Liver (tissue), 9 donors: ENCODE data around the gene EPS8. TPM values are rescaled to one million over a fixed set of nuclear protein-coding genes. Genes with fewer than 3 reads are reported as not detected.
A peak's percentile ranks its signal among the peaks of the same experiment; 100 is the strongest.

Source experiments
- DNase-seq: peaks from one replicate; pipeline ENCODE4 v3.0.0-alpha.2; 2017; ENCODE audit warnings: low spot score
- H3K27ac ChIP-seq, 2 donors: one replicate each; pipeline ENCODE4 v1.7.0; 2013; ENCODE audit warnings: inconsistent platforms in 2 of 2, low read length in 2 of 2, control low read depth in 1 of 2, low read depth in 1 of 2, mild to moderate bottlenecking in 1 of 2
- H3K27me3 ChIP-seq, 4 donors: one replicate each; pipeline versions ENCODE4 v1.6.1 to v1.7.0; 2013; ENCODE audit warnings: low read length in 3 of 4, inconsistent platforms in 1 of 4, mild to moderate bottlenecking in 1 of 4, moderate library complexity in 1 of 4; ENCODE audit not compliant: control insufficient read depth in 4 of 4, insufficient read depth in 4 of 4
- H3K36me3 ChIP-seq, 4 donors: one replicate each; pipeline versions ENCODE4 v1.6.1 to v1.7.0; 2013; ENCODE audit warnings: low read length in 3 of 4, mild to moderate bottlenecking in 3 of 4, low read depth in 1 of 4, moderate library complexity in 1 of 4; ENCODE audit not compliant: control insufficient read depth in 4 of 4, insufficient read depth in 3 of 4
- H3K4me1 ChIP-seq, 4 donors: one replicate each; pipeline versions ENCODE4 v1.6.1 to v1.7.0; 2013; ENCODE audit warnings: low read length in 3 of 4, mild to moderate bottlenecking in 3 of 4, moderate library complexity in 1 of 4; ENCODE audit not compliant: control insufficient read depth in 4 of 4, insufficient read depth in 4 of 4
- H3K4me3 ChIP-seq, 3 donors: one replicate each; pipeline versions ENCODE4 v1.6.1 to v1.7.0; 2013; ENCODE audit warnings: low read length in 3 of 3, control low read depth in 1 of 3, low read depth in 1 of 3, mild to moderate bottlenecking in 1 of 3
- H3K9ac ChIP-seq, 2 donors: one replicate each; pipeline ENCODE4 v1.7.0; 2013; ENCODE audit warnings: low read length in 2 of 2, mild to moderate bottlenecking in 2 of 2, moderate library complexity in 2 of 2, control low read depth in 1 of 2, low read depth in 1 of 2
- H3K9me3 ChIP-seq, 4 donors: one replicate each; pipeline versions ENCODE4 v1.6.1 to v1.7.0; 2013; ENCODE audit warnings: low read length in 3 of 4; ENCODE audit not compliant: control insufficient read depth in 4 of 4
- EGR1 ChIP-seq, 2 donors: IDR thresholded peaks; 2 replicates each; pipeline ENCODE4 v1.6.1; 2016 to 2018; ENCODE audit warnings: antibody characterized with exemption in 2 of 2, low read depth in 2 of 2
- FOXA1 ChIP-seq: IDR thresholded peaks from 2 replicates; pipeline ENCODE4 v1.6.1; 2016; ENCODE audit warnings: antibody characterized with exemption
- GABPA ChIP-seq, 2 donors: IDR thresholded peaks in 1 of 2; conservative IDR thresholded peaks in 1 of 2; 2 replicates each; pipeline ENCODE4 v1.6.1; 2016; ENCODE audit warnings: antibody characterized with exemption in 2 of 2, mild to moderate bottlenecking in 1 of 2, moderate library complexity in 1 of 2
- HNF4A ChIP-seq, 2 donors: conservative IDR thresholded peaks; 2 replicates each; pipeline ENCODE4 v1.6.1; 2016; ENCODE audit warnings: antibody characterized with exemption in 2 of 2, mild to moderate bottlenecking in 2 of 2
- HNF4G ChIP-seq: IDR thresholded peaks from 2 replicates; pipeline ENCODE4 v1.6.1; 2016; ENCODE audit warnings: antibody characterized with exemption
- JUND ChIP-seq, 2 donors: IDR thresholded peaks; 2 replicates each; pipeline ENCODE4 v1.6.1; 2016; ENCODE audit warnings: antibody characterized with exemption in 2 of 2
- NR2F2 ChIP-seq: IDR thresholded peaks from 2 replicates; pipeline ENCODE4 v1.6.1; 2016; ENCODE audit warnings: antibody characterized with exemption
- RXRA ChIP-seq, 2 donors: IDR thresholded peaks; 2 replicates each; pipeline ENCODE4 v1.6.1; 2017 to 2018; ENCODE audit warnings: antibody characterized with exemption in 2 of 2, mild to moderate bottlenecking in 1 of 2
- SP1 ChIP-seq: IDR thresholded peaks from 2 replicates; pipeline ENCODE4 v1.6.1; 2018; ENCODE audit warnings: antibody characterized with exemption, mild to moderate bottlenecking
- YY1 ChIP-seq: IDR thresholded peaks from 2 replicates; pipeline ENCODE4 v1.6.1; 2016; ENCODE audit warnings: antibody characterized with exemption, mild to moderate bottlenecking
- WGBS: extraction: QIAGEN DNeasy Blood & Tissue Kit; methylation state at CpG from one replicate; pipeline ENCODE4 v1.1.7; 2013; 5-methylcytosine and 5-hydroxymethylcytosine counted together
- polyA plus RNA-seq, 2 donors: library from polyadenylated mRNA; stranded (reverse) in 1 of 2; unstranded in 1 of 2; fragments of 200-250 nt in 1 of 2; fragments of >200 nt in 1 of 2; fragmentation: Nextera tagmentation in 1 of 2; extraction: Ambion mirVana in 1 of 2; gene quantifications; one replicate each; pipeline versions ENCODE4 v1.2.1 to v1.2.3, GENCODE V29; 2013 to 2015
- total RNA-seq, 2 donors: library from RNA; depleted of rRNA; stranded (reverse); fragments of >200 nt; gene quantifications; one replicate each; pipeline ENCODE4 v1.2.3, GENCODE V29; 2014
- TF ChIP-seq, protein P1 (sequence below): IDR thresholded peaks from 2 replicates; pipeline ENCODE4 v1.6.1; 2016; ENCODE audit warnings: antibody characterized with exemption
- TF ChIP-seq, protein P2 (sequence below): IDR thresholded peaks from 2 replicates; pipeline ENCODE4 v1.6.1; 2016; ENCODE audit warnings: antibody characterized with exemption
- TF ChIP-seq, protein P3 (sequence below): fragments of 150-350 bp; IDR thresholded peaks from 2 replicates; pipeline ENCODE4 v1.5.1; 2017; ENCODE audit warnings: improper control_type of control experiment, low read depth, low read length; ENCODE audit not compliant: missing input control
- TF ChIP-seq, protein P4 (sequence below): IDR thresholded peaks from 2 replicates; pipeline ENCODE4 v1.6.1; 2016; ENCODE audit warnings: antibody characterized with exemption
- TF ChIP-seq, protein P5 (sequence below): IDR thresholded peaks from 2 replicates; pipeline ENCODE4 v1.6.1; 2016; ENCODE audit warnings: antibody characterized with exemption, mild to moderate bottlenecking
- donor health status: healthy.
- donor health status: healthy.
- donor health status: healthy.
- donor health status: healthy.
- donor health status: healthy.

EPS8 gene
- total and polyA plus RNA-seq, 4 donors, result 13.7 to 40.2 (median 15.0) TPM

DNA sequence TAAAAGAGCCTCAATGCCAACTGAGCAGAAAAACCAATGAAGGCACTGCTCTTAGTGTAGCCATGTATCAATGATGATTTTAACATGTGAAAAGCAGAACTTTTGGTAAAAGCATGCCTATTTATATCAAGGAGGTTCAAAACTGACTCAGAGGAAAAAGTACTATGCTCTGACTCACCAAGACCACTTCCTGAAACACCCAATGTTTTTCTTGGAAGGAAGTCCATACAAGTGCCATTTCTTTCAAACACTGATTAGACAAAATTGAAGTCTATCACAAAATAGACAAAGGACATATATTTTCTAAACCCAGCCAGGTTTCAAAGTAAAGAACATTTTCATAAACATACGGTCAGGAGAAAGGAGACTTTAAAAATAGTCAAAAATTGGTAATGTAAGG is 88.6 kb downstream of the EPS8 start:
- Histone ChIP-seq H3K9ac (no peak overlapping the region), H3K9me3 (no peaks in the 10 kb centered on the region), H3K4me1 (peaks cover 0 to 2% (median under 1%) of the 10 kb centered on the region in 4 donors), H3K27me3 (no peaks in the 10 kb centered on the region), H3K4me3 (no peak overlapping the region), H3K36me3 (no peaks in the 10 kb centered on the region), H3K27ac (no peak overlapping the region)
- 69% methylated on average over 1 of the region's 1 CpG for WGBS
- DNase-seq, result no peak
- TF ChIP-seq, protein P1, sequence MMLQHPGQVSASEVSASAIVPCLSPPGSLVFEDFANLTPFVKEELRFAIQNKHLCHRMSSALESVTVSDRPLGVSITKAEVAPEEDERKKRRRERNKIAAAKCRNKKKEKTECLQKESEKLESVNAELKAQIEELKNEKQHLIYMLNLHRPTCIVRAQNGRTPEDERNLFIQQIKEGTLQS, result no peak
- TF ChIP-seq, protein P2, sequence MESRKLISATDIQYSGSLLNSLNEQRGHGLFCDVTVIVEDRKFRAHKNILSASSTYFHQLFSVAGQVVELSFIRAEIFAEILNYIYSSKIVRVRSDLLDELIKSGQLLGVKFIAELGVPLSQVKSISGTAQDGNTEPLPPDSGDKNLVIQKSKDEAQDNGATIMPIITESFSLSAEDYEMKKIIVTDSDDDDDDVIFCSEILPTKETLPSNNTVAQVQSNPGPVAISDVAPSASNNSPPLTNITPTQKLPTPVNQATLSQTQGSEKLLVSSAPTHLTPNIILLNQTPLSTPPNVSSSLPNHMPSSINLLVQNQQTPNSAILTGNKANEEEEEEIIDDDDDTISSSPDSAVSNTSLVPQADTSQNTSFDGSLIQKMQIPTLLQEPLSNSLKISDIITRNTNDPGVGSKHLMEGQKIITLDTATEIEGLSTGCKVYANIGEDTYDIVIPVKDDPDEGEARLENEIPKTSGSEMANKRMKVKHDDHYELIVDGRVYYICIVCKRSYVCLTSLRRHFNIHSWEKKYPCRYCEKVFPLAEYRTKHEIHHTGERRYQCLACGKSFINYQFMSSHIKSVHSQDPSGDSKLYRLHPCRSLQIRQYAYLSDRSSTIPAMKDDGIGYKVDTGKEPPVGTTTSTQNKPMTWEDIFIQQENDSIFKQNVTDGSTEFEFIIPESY, result no peak
- TF ChIP-seq YY1 (no peak), GABPA (IDR thresholded peaks at IDR 0.05 in 1 of 2, conservative IDR thresholded peaks at IDR 0.05 in 1 of 2) (no peak), JUND (IDR thresholded peaks at IDR 0.05) (peak; percentile 41 to 65), FOXA1 (no peak), SP1 (no peak), HNF4G (no peak), RXRA (IDR thresholded peaks at IDR 0.05) (no peak), EGR1 (IDR thresholded peaks at IDR 0.05; ENCODE audit: low read depth in 2 of 2) (no peak)
- TF ChIP-seq, protein P3, sequence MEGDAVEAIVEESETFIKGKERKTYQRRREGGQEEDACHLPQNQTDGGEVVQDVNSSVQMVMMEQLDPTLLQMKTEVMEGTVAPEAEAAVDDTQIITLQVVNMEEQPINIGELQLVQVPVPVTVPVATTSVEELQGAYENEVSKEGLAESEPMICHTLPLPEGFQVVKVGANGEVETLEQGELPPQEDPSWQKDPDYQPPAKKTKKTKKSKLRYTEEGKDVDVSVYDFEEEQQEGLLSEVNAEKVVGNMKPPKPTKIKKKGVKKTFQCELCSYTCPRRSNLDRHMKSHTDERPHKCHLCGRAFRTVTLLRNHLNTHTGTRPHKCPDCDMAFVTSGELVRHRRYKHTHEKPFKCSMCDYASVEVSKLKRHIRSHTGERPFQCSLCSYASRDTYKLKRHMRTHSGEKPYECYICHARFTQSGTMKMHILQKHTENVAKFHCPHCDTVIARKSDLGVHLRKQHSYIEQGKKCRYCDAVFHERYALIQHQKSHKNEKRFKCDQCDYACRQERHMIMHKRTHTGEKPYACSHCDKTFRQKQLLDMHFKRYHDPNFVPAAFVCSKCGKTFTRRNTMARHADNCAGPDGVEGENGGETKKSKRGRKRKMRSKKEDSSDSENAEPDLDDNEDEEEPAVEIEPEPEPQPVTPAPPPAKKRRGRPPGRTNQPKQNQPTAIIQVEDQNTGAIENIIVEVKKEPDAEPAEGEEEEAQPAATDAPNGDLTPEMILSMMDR, result no peak
- TF ChIP-seq, protein P4, sequence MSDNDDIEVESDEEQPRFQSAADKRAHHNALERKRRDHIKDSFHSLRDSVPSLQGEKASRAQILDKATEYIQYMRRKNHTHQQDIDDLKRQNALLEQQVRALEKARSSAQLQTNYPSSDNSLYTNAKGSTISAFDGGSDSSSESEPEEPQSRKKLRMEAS, result peak; percentile 23

DNA sequence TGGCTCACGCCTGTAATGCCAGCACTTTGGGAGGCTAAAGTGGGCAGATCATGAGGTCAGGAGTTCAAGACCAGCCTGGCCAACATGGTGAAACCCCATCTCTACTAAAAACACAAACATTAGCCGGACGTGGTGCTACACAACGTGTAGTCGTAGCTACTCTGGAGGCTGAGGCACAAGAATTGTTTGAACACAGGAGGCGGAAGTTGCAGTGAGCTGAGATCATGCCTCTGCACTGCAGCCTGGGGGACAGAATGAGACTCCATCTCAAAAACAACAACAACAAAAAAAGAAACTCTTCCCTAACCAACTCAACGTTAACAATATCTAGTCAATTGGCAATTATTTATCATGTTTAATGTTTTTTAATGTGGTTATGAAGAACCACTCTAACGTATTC is 89.3 kb downstream of the EPS8 start:
- Histone ChIP-seq H3K4me3 (no peak overlapping the region), H3K27ac (peak overlapping the region; percentile 42 to 49), H3K9ac (no peak overlapping the region), H3K4me1 (peaks cover 0 to 2% (median 0%) of the 10 kb centered on the region in 4 donors), H3K36me3 (no peaks in the 10 kb centered on the region), H3K9me3 (no peaks in the 10 kb centered on the region), H3K27me3 (no peaks in the 10 kb centered on the region)
- no peak for DNase-seq
- TF ChIP-seq, protein P5, sequence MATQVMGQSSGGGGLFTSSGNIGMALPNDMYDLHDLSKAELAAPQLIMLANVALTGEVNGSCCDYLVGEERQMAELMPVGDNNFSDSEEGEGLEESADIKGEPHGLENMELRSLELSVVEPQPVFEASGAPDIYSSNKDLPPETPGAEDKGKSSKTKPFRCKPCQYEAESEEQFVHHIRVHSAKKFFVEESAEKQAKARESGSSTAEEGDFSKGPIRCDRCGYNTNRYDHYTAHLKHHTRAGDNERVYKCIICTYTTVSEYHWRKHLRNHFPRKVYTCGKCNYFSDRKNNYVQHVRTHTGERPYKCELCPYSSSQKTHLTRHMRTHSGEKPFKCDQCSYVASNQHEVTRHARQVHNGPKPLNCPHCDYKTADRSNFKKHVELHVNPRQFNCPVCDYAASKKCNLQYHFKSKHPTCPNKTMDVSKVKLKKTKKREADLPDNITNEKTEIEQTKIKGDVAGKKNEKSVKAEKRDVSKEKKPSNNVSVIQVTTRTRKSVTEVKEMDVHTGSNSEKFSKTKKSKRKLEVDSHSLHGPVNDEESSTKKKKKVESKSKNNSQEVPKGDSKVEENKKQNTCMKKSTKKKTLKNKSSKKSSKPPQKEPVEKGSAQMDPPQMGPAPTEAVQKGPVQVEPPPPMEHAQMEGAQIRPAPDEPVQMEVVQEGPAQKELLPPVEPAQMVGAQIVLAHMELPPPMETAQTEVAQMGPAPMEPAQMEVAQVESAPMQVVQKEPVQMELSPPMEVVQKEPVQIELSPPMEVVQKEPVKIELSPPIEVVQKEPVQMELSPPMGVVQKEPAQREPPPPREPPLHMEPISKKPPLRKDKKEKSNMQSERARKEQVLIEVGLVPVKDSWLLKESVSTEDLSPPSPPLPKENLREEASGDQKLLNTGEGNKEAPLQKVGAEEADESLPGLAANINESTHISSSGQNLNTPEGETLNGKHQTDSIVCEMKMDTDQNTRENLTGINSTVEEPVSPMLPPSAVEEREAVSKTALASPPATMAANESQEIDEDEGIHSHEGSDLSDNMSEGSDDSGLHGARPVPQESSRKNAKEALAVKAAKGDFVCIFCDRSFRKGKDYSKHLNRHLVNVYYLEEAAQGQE, result no peak
- TF ChIP-seq YY1, result no peak
- TF ChIP-seq, protein P3, result no peak
- no peak for TF ChIP-seq NR2F2
- TF ChIP-seq, protein P2, result no peak
- no peak for TF ChIP-seq HNF4A (conservative IDR thresholded peaks at IDR 0.05)
- TF ChIP-seq, protein P4, result no peak
- TF ChIP-seq, protein P1, result no peak
- WGBS, result 90% methylated on average over 8 of the region's 8 CpGs
